G401 (cell line): ENCODE data around the gene NEK10. TPM values are rescaled to one million over a fixed set of nuclear protein-coding genes. Genes with fewer than 3 reads are reported as not detected.
A peak's percentile ranks its signal among the peaks of the same experiment; 100 is the strongest.
"Not testable (repeated sequence)": the region's sequence is repeated elsewhere in the genome, so short reads cannot be mapped to it uniquely, and the experiment has no call there.

Experiments used
- DNase-seq: peaks from one replicate; pipeline ENCODE4 v3.0.0-alpha.2; 2015; ENCODE audit warnings: low spot score
- in situ Hi-C: cut with HindIII; loops from 2 replicates; pipeline ENCODE4 v1.10.0; 2016; ENCODE audit warnings: low sequenced_read_pairs, mixed read lengths
- total RNA-seq: library from RNA; depleted of rRNA; stranded (reverse); fragments of >200 nt; shearing (Covaris generic); gene quantifications from 2 replicates; pipeline ENCODE4 v1.2.3, GENCODE V29; 2014; rRNA removed

Gene NEK10
- total RNA-seq: 0.51 and 2.9 TPM in 2 replicates

GRCh38 chr3:27368831-27369607 is at the start of gene NEK10:
NEK10 (minus strand) TSS chr3:27369383; CDS start chr3:27352882, 16,501 bp downstream.
- in situ Hi-C loops: loop anchor here (5.0 to 25.0 kb wide), 2 partner anchors 38 to 293 kb away; no protein-coding TSS in a partner anchor
- DNase-seq: peak; percentile 91

- in situ Hi-C loops: no loop called here
- DNase-seq: no peak
Measured at GRCh38 chr3:27415202-27415601, 46.0 kb upstream of the NEK10 start.

GRCh38 chr3:27392950-27393679 is 23.9 kb upstream of the NEK10 start:
- no peak for DNase-seq
- in situ Hi-C loops: no loop called here

- DNase-seq, in situ Hi-C loops: not testable (repeated sequence)
Measured at GRCh38 chr3:27392414-27392813, 23.2 kb upstream of the NEK10 start.

- no peak for DNase-seq
- in situ Hi-C loops: no loop called here
Measured at GRCh38 chr3:27391796-27392195, 22.6 kb upstream of the NEK10 start.

- DNase-seq: no peak
- in situ Hi-C loops: no loop called here
Measured at GRCh38 chr3:27387625-27388024, 18.4 kb upstream of the NEK10 start.

- no peak for DNase-seq
- in situ Hi-C loops: no loop called here
Measured at GRCh38 chr3:27385504-27385903, 16.3 kb upstream of the NEK10 start.

GRCh38 chr3:27384191-27384590 is 15.0 kb upstream of the NEK10 start:
- in situ Hi-C loops: no loop called here
- DNase-seq: no peak

- in situ Hi-C loops: no loop called here
- no peak for DNase-seq
Measured at GRCh38 chr3:27380433-27381357, 11.5 kb upstream of the NEK10 start.

GRCh38 chr3:27378331-27378730 is 9.1 kb upstream of the NEK10 start:
- in situ Hi-C loops: no loop called here

GRCh38 chr3:27376109-27376772 is 7.1 kb upstream of the NEK10 start:
- DNase-seq: no peak
- in situ Hi-C loops: no loop called here

More at GRCh38 chr3:27378331-27378730, 9.1 kb upstream of the NEK10 start:
- no peak for DNase-seq

GRCh38 chr3:27366062-27366591 is 3.1 kb downstream of the NEK10 start:
- in situ Hi-C loops: loop anchor here (5.0 to 25.0 kb wide), 2 partner anchors 41 to 296 kb away; no protein-coding TSS in a partner anchor
- no peak for DNase-seq

- in situ Hi-C loops: loop anchor here (25.0 kb wide), 1 partner anchor 302 kb away; no protein-coding TSS in a partner anchor
- DNase-seq: no peak
Measured at GRCh38 chr3:27360113-27361078, 8.8 kb downstream of the NEK10 start.

GRCh38 chr3:27358372-27358771 is 10.8 kb downstream of the NEK10 start:
- no peak for DNase-seq
- in situ Hi-C loops: loop anchor here (25.0 kb wide), 1 partner anchor 304 kb away; no protein-coding TSS in a partner anchor

- in situ Hi-C loops: loop anchor here (25.0 kb wide), 1 partner anchor 305 kb away; no protein-coding TSS in a partner anchor
- DNase-seq: peak; percentile 45
Measured at GRCh38 chr3:27357665-27358258, 11.4 kb downstream of the NEK10 start.

- no peak for DNase-seq
- in situ Hi-C loops: loop anchor here (25.0 kb wide), 1 partner anchor 305 kb away; no protein-coding TSS in a partner anchor
Measured at GRCh38 chr3:27356976-27357375, 12.2 kb downstream of the NEK10 start.
